SIG-M5 treated with dmso at 0.1 percent for 504 hours (cell line): ENCODE data around the gene ANO7.

Source experiments
- DNase-seq: peaks from one replicate; lab custom pipeline; 2025; ENCODE audit not compliant: unreplicated experiment; lab: John Stamatoyannopoulos, UW

The ANO7 gene

GRCh38 chr2:241271706-241272302, 83.3 kb downstream of the ANO7 start:
- DNase-seq = peak; percentile 63

GRCh38 chr2:241272303-241273209, 84.1 kb downstream of the ANO7 start:
- peak; percentile 71 for DNase-seq

GRCh38 chr2:241273210-241274020, 84.9 kb downstream of the ANO7 start:
- no peak for DNase-seq

GRCh38 chr2:241274127-241274526, 85.7 kb downstream of the ANO7 start:
- DNase-seq = no peak
